ENCODE measurements around the gene ADAMTS1.

Gene ADAMTS1

DNA sequence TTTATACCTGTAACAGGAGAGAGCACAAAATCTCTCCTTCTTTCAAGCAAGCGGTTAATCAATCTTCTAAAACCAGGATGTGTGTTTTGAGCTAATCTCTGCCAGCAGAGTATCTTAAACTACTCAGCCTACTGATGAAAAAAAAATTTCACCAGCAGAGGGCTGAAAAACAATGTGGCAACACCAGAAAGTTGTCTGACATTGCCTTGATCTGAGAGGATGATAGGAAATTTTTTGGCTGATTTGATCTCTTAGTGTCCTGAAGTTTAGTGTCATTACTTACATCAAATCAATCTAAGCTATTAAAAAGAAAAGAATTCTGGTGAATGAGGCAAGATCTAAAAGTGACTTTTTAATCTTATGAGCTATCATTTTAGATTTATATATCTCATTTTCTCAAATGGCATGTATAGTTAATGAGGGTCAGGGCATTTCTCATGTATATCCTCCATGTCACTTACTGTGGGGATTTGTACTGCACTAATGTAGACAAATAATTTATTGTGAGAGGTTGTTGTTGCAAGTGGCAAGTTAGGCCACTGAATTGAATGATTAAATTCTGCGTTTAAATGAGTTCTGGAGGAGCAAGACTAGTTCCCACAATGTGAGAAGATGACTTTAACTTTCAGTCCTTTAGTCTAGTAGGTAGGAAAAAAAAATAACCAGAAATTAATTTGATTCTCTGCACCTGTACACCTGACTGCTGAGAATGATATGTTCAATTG is 10.9 kb downstream of the ADAMTS1 start:
- no peaks in the 10 kb centered on the region for H3K4me1 ChIP-seq (ENCODE audit: control insufficient read depth, insufficient read depth, low read length)

DNA sequence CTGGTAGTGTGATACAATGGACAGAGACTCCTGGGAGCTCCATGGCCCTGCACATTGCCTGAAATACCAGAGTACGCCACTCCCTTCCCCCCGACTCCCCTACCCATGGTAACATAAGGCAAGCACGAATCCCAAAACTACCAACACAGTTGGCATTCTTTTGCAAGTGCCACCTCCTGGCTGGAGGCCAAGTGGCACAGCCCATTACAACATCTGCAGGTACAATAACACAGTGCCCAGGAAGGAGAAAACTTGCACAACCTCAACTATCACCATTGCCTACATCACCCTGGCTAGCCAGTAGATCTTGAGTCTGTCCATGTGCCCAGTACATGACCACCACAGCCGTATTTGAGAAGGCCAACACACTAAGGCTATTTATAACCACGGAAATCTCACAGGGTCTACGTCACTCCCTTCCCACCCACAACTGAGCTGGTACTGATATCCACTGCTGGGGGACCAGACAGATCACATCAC is 11.7 kb downstream of the ADAMTS1 start:
- Histone ChIP-seq H3K27me3 (ENCODE audit: control insufficient read depth, insufficient read depth, low read length) (no peaks in the 10 kb centered on the region), H3K27ac (ENCODE audit: low read depth, low read length) (no peak overlapping the region), H3K4me1 (ENCODE audit: control insufficient read depth, insufficient read depth, low read length) (no peaks in the 10 kb centered on the region), H3K9me3 (ENCODE audit: control insufficient read depth, insufficient read depth, low read length) (no peaks in the 10 kb centered on the region), H3K36me3 (ENCODE audit: control insufficient read depth, insufficient read depth, low read length) (peaks cover 29% of the 10 kb centered on the region), H3K4me3 (ENCODE audit: low read depth, low read length) (no peak overlapping the region), H3K9ac (ENCODE audit: low read depth, low read length) (no peak overlapping the region)

More for the DNA sequence above, 10.9 kb downstream of the ADAMTS1 start:
- Histone ChIP-seq H3K36me3 (ENCODE audit: control insufficient read depth, insufficient read depth, low read length) (peaks cover 37% of the 10 kb centered on the region), H3K9ac (ENCODE audit: low read depth, low read length) (no peak overlapping the region), H3K27me3 (ENCODE audit: control insufficient read depth, insufficient read depth, low read length) (no peaks in the 10 kb centered on the region), H3K4me3 (ENCODE audit: low read depth, low read length) (no peak overlapping the region), H3K27ac (ENCODE audit: low read depth, low read length) (no peak overlapping the region), H3K9me3 (ENCODE audit: control insufficient read depth, insufficient read depth, low read length) (no peaks in the 10 kb centered on the region)

DNA sequence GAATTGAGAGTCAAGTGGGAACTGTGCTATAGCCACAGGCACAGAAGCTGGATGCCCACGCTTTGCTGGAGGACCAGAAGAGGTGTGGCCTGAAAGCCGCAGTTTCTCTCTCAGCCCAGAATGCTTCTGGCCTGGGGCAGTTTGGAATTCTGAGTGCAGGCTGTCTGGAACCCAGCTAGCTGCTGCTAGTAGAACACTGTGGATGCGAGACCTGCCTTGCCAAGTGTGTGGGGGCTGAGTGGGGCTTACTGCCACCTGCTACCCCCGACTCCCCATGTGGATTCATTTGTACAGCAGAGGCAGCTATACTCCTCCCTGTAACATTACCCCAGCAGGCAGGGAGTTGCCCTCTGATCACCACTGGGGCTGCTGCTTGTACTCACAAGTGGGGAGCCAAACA is 12.2 kb downstream of the ADAMTS1 start:
- Histone ChIP-seq H3K36me3 (ENCODE audit: control insufficient read depth, insufficient read depth, low read length) (peaks cover 24% of the 10 kb centered on the region), H3K9me3 (ENCODE audit: control insufficient read depth, insufficient read depth, low read length) (no peaks in the 10 kb centered on the region), H3K4me3 (ENCODE audit: low read depth, low read length) (no peak overlapping the region), H3K27ac (ENCODE audit: low read depth, low read length) (no peak overlapping the region), H3K4me1 (ENCODE audit: control insufficient read depth, insufficient read depth, low read length) (no peaks in the 10 kb centered on the region), H3K9ac (ENCODE audit: low read depth, low read length) (no peak overlapping the region), H3K27me3 (ENCODE audit: control insufficient read depth, insufficient read depth, low read length) (no peaks in the 10 kb centered on the region)

DNA sequence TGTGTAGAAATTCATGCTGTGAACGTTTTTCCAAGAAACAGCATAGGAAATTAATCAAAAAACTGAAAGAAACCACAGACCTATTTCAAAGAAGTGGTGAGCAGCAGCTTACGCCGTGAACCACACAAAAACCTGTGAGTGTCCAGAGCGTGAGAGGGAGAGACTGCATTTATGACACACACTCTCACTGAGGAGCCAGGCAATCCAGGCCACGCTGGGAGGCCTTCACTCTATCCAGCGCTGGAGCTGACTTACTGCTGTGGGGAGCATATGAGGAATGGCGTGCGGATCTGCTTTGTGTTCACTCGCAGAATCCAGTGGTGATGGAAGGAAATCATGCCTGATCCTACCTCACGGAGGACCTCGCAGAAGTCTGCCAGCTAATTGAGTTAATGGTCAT is 12.7 kb downstream of the ADAMTS1 start:
- H3K36me3 ChIP-seq (ENCODE audit: control insufficient read depth, insufficient read depth, low read length): peaks cover 19% of the 10 kb centered on the region
- no peaks in the 10 kb centered on the region for H3K9me3 ChIP-seq (ENCODE audit: control insufficient read depth, insufficient read depth, low read length)
- H3K9ac ChIP-seq (ENCODE audit: low read depth, low read length): no peak overlapping the region
- H3K4me3 ChIP-seq (ENCODE audit: low read depth, low read length): no peak overlapping the region
- no peak overlapping the region for H3K27ac ChIP-seq (ENCODE audit: low read depth, low read length)
- H3K4me1 ChIP-seq (ENCODE audit: control insufficient read depth, insufficient read depth, low read length): no peaks in the 10 kb centered on the region
- H3K27me3 ChIP-seq (ENCODE audit: control insufficient read depth, insufficient read depth, low read length): no peaks in the 10 kb centered on the region

DNA sequence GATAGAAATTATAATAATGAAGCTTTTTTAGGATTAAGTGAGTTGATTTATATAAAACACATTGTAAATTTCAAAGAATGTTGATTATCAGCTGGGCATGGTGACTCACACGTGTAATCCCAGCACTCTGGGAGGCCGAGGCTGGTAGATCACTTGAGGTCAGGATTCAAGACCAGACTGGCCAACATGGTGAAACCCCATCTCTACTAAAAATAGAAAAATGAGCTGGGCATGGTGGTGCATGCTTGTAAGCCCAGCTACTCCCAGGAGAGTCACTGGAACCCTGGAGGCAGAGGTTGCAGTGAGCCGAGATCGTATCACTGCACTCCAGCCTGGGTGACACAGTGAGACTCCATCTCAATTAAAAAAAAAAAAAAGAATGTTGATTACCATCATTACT is 18.4 kb downstream of the ADAMTS1 start:
- H3K27me3 ChIP-seq (ENCODE audit: control insufficient read depth, insufficient read depth, low read length): no peaks in the 10 kb centered on the region
- H3K36me3 ChIP-seq (ENCODE audit: control insufficient read depth, insufficient read depth, low read length): no peaks in the 10 kb centered on the region
- no peak overlapping the region for H3K27ac ChIP-seq (ENCODE audit: low read depth, low read length)
- no peaks in the 10 kb centered on the region for H3K4me1 ChIP-seq (ENCODE audit: control insufficient read depth, insufficient read depth, low read length)
- no peaks in the 10 kb centered on the region for H3K9me3 ChIP-seq (ENCODE audit: control insufficient read depth, insufficient read depth, low read length)
- H3K9ac ChIP-seq (ENCODE audit: low read depth, low read length): no peak overlapping the region
- H3K4me3 ChIP-seq (ENCODE audit: low read depth, low read length): no peak overlapping the region

DNA sequence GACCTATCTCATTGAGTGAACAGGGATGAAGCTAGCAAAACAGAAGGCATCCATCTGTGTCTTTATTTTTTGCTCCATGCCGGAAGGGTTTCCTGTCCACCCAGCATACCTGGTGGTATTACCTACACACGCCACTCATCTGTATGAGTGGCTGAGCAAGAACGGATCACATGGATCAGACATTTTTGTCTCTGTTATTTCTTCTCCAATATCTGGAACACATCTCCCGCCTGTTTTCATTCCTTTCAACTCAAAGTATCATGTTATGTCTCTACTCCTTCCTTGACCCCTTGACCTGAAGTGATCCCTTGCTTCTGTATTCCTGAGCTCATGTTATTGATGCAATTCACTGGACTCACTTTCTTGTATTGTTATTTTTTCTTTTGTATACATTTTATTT is 24.7 kb downstream of the ADAMTS1 start:
- no peak overlapping the region for H3K27ac ChIP-seq (ENCODE audit: low read depth, low read length)
- H3K36me3 ChIP-seq (ENCODE audit: control insufficient read depth, insufficient read depth, low read length): no peaks in the 10 kb centered on the region
- no peaks in the 10 kb centered on the region for H3K27me3 ChIP-seq (ENCODE audit: control insufficient read depth, insufficient read depth, low read length)
- no peak overlapping the region for H3K9ac ChIP-seq (ENCODE audit: low read depth, low read length)
- no peaks in the 10 kb centered on the region for H3K9me3 ChIP-seq (ENCODE audit: control insufficient read depth, insufficient read depth, low read length)
- H3K4me3 ChIP-seq (ENCODE audit: low read depth, low read length): no peak overlapping the region
- H3K4me1 ChIP-seq (ENCODE audit: control insufficient read depth, insufficient read depth, low read length): peaks cover 17% of the 10 kb centered on the region

DNA sequence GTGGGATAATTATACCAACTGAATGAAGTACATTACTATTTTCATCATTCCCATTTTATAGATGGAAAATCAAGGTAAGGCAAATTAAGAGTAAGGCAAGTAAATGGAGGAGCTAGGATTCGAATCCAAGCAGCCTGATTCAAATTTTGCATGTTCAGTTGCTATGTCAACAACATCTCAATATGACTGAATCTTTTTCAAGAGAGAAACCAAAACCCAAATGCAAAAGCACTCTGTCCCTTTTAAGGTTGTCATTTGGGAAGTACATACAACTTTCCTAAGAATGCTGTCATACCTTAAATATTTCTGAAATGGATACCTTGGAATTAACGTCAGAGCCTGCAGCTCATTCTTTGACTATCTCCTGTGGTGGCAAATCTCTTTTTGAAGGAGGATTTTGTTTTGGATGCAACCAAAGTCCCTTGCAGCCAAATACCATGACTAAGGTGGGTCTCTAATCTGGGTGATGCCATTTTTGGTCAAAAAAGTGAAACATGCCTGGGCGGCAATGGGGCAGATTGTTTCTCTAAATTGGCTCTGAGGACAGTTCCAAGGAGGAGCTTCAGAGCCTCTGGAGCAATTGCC is 25.4 kb downstream of the ADAMTS1 start:
- Histone ChIP-seq H3K36me3 (ENCODE audit: control insufficient read depth, insufficient read depth, low read length) (no peaks in the 10 kb centered on the region), H3K4me1 (ENCODE audit: control insufficient read depth, insufficient read depth, low read length) (peaks cover 17% of the 10 kb centered on the region), H3K27ac (ENCODE audit: low read depth, low read length) (no peak overlapping the region), H3K9ac (ENCODE audit: low read depth, low read length) (no peak overlapping the region), H3K9me3 (ENCODE audit: control insufficient read depth, insufficient read depth, low read length) (no peaks in the 10 kb centered on the region), H3K27me3 (ENCODE audit: control insufficient read depth, insufficient read depth, low read length) (no peaks in the 10 kb centered on the region), H3K4me3 (ENCODE audit: low read depth, low read length) (no peak overlapping the region)

DNA sequence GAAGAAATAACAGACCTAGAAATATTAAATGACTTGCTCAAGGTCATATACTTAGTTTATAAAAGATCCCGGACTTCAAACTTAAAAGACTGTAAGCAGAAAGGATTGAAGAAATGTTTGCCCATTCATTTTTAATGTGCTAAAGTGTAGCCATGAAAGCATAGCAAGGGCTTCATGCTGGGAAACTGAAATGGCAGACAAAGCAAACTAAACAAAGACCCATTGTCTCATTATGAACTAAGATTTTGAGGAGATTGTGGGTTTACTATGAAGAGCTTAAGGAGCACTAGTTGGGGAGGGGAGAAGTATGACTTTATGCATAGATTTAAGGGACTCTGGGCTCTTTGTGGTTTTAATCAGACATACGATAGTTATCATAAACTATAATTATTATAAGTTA is 26.3 kb downstream of the ADAMTS1 start:
- no peak overlapping the region for H3K9ac ChIP-seq (ENCODE audit: low read depth, low read length)
- H3K27me3 ChIP-seq (ENCODE audit: control insufficient read depth, insufficient read depth, low read length): no peaks in the 10 kb centered on the region
- no peaks in the 10 kb centered on the region for H3K9me3 ChIP-seq (ENCODE audit: control insufficient read depth, insufficient read depth, low read length)
- H3K27ac ChIP-seq (ENCODE audit: low read depth, low read length): no peak overlapping the region
- H3K36me3 ChIP-seq (ENCODE audit: control insufficient read depth, insufficient read depth, low read length): no peaks in the 10 kb centered on the region
- no peak overlapping the region for H3K4me3 ChIP-seq (ENCODE audit: low read depth, low read length)
- peaks cover 17% of the 10 kb centered on the region for H3K4me1 ChIP-seq (ENCODE audit: control insufficient read depth, insufficient read depth, low read length)

DNA sequence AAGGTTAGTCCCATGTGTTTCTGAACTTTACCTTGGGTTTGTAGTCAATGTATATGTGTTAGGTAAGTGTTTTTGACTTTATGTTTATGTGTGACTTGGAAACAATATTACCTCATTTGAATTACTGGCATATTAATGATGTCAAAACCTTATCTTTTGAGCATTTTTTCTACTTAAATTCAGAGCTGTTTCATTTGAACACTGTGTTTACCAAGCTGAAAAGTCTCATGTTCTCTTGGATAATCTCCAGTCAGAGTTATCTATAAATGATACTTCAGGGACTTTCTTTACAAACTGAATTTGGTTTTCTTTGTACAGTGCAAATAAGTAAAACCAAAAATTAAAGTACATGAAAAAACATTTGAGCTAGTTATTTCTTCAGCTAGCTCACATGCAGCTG is 30.0 kb downstream of the ADAMTS1 start:
- H3K9me3 ChIP-seq (ENCODE audit: control insufficient read depth, insufficient read depth, low read length): no peaks in the 10 kb centered on the region
- no peaks in the 10 kb centered on the region for H3K27me3 ChIP-seq (ENCODE audit: control insufficient read depth, insufficient read depth, low read length)
- H3K36me3 ChIP-seq (ENCODE audit: control insufficient read depth, insufficient read depth, low read length): no peaks in the 10 kb centered on the region
- H3K4me3 ChIP-seq (ENCODE audit: low read depth, low read length): no peak overlapping the region
- no peak overlapping the region for H3K27ac ChIP-seq (ENCODE audit: low read depth, low read length)
- peaks cover 17% of the 10 kb centered on the region for H3K4me1 ChIP-seq (ENCODE audit: control insufficient read depth, insufficient read depth, low read length)
- no peak overlapping the region for H3K9ac ChIP-seq (ENCODE audit: low read depth, low read length)

DNA sequence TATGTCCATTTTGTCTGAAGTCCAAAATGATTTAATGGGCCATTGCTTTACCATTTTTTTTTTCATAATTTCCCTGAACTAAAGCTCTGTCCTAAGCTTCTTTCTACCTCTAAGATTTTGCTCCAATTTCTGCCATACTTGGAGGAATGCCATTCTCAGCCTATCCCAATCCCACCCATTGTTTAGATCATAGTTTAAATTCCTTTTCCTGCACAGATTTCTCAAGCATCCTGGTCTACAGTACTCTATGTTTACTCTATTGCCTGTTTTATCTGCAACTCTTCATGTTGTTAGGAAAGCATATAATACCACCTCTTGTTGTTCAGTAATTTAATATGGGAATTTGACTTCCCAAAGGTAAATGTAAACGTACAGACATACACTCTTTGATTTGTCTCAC is 30.8 kb downstream of the ADAMTS1 start:
- no peaks in the 10 kb centered on the region for H3K9me3 ChIP-seq (ENCODE audit: control insufficient read depth, insufficient read depth, low read length)
- H3K36me3 ChIP-seq (ENCODE audit: control insufficient read depth, insufficient read depth, low read length): no peaks in the 10 kb centered on the region
- H3K27ac ChIP-seq (ENCODE audit: low read depth, low read length): no peak overlapping the region
- no peaks in the 10 kb centered on the region for H3K27me3 ChIP-seq (ENCODE audit: control insufficient read depth, insufficient read depth, low read length)
- H3K9ac ChIP-seq (ENCODE audit: low read depth, low read length): no peak overlapping the region
- peaks cover 11% of the 10 kb centered on the region for H3K4me1 ChIP-seq (ENCODE audit: control insufficient read depth, insufficient read depth, low read length)
- H3K4me3 ChIP-seq (ENCODE audit: low read depth, low read length): no peak overlapping the region

DNA sequence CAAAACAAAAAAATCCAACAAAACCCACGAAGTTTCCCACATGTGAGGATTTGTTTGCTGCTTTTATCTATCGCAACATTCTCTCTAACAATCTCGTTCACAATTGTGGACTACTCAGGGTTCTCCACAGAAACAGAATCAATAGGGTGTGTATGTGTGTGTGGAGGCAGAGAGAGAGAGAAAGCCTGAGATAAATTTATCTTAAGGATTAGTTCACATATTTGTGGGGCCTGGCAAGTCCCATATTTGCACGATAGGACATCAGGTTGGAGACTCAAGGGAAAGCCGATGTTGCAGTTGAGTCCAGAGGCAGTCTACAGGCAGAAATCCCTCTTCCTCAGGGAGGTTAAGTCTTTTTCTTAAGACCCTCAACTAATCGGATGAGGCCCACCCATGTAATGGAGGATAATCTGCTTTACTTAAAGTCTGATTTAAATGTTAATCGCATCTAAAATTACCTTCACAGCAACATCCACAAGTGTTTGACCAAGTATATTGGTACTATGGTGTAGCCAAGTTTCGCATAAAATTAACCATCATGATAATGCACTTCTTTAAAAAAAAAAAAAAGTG is 31.7 kb downstream of the ADAMTS1 start:
- Histone ChIP-seq H3K4me1 (ENCODE audit: control insufficient read depth, insufficient read depth, low read length) (0 out of 2 replicates have a peak, but pooled peaks cover 2% of the 10 kb centered on the region), H3K36me3 (ENCODE audit: control insufficient read depth, insufficient read depth, low read length) (no peaks in the 10 kb centered on the region), H3K27ac (ENCODE audit: low read depth, low read length) (no peak overlapping the region), H3K9me3 (ENCODE audit: control insufficient read depth, insufficient read depth, low read length) (no peaks in the 10 kb centered on the region), H3K4me3 (ENCODE audit: low read depth, low read length) (no peak overlapping the region), H3K9ac (ENCODE audit: low read depth, low read length) (no peak overlapping the region), H3K27me3 (ENCODE audit: control insufficient read depth, insufficient read depth, low read length) (no peaks in the 10 kb centered on the region)

Data from HUES48 (cell line).